WTC11 (cell line): ENCODE results near the gene PSMB11. TPM values are rescaled to one million over a fixed set of nuclear protein-coding genes. Genes with fewer than 3 reads are reported as not detected.

ENCODE experiments used
- ATAC-seq: fragments of 200-7000 bp; cut with Tn5 transposase; 2 replicates; pipeline ENCODE4 v1.10.0; 2021; ENCODE audit warnings: mild to moderate bottlenecking, moderate library complexity
- CTCF ChIA-PET: fragments of 300-600 bp; sonication (Branson Sonifier 250); formaldehyde crosslinking; loops from one replicate; lab custom pipeline; 2021; ENCODE audit warnings: antibody characterized with exemption; lab: Charles Lee
- POLR2A ChIA-PET: fragments of 350-600 bp; sonication (Branson Sonifier 250); formaldehyde crosslinking; loops from one replicate; lab custom pipeline; 2021; ENCODE audit warnings: antibody characterized with exemption; lab: Charles Lee
- DNase-seq: peaks from one replicate; pipeline ENCODE4 v3.0.0; 2021; ENCODE audit warnings: low spot score
- H3K27ac Mint-ChIP-seq: 2 replicates; pipeline ENCODE4 v1.8.0; 2021; ENCODE audit warnings: mixed read lengths
- H3K27me3 Mint-ChIP-seq: 2 replicates; pipeline ENCODE4 v1.8.0; 2021; ENCODE audit warnings: low read depth, mild to moderate bottlenecking, moderate library complexity, mixed read lengths
- H3K36me3 Mint-ChIP-seq: 2 replicates; pipeline ENCODE4 v1.8.0; 2021; ENCODE audit warnings: mixed read lengths
- H3K4me1 Mint-ChIP-seq: 2 replicates; pipeline ENCODE4 v1.8.0; 2022; ENCODE audit warnings: mixed read lengths
- H3K4me3 Mint-ChIP-seq: 2 replicates; pipeline ENCODE4 v1.8.0; 2021; ENCODE audit warnings: mild to moderate bottlenecking, moderate library complexity, mixed read lengths
- H3K9me3 Mint-ChIP-seq: 2 replicates; pipeline ENCODE4 v1.8.0; 2021; ENCODE audit warnings: mixed read lengths
- ELF4 ChIP-seq: sonication (generic); formaldehyde crosslinking; IDR thresholded peaks from 2 replicates; pipeline ENCODE4 v1.8.1; 2022; ENCODE audit warnings: low read depth, mild to moderate bottlenecking, moderate library complexity, missing genetic modification reagents
- EMX1 ChIP-seq: fragments of 250-450 bp; sonication (Bioruptor Pico); IDR thresholded peaks from 2 replicates; pipeline ENCODE4 v1.8.0; 2021; ENCODE audit warnings: mild to moderate bottlenecking
- HMGA2 ChIP-seq: fragments of 250-450 bp; sonication (Bioruptor Pico); IDR thresholded peaks from 2 replicates; pipeline ENCODE4 v1.4.0; 2021; ENCODE audit warnings: mild to moderate bottlenecking, moderate library complexity
- HMGXB4 ChIP-seq: sonication (generic); formaldehyde crosslinking; IDR thresholded peaks from 2 replicates; pipeline ENCODE4 v1.8.1; 2023; ENCODE audit warnings: mild to moderate bottlenecking, moderate library complexity, missing genetic modification reagents
- IRF2 ChIP-seq: sonication (generic); formaldehyde crosslinking; IDR thresholded peaks from 2 replicates; pipeline ENCODE4 v1.8.0; 2022; ENCODE audit warnings: low read depth, missing genetic modification reagents, borderline replicate concordance
- JAZF1 ChIP-seq: fragments of 250-450 bp; sonication (Bioruptor Pico); IDR thresholded peaks from 2 replicates; pipeline ENCODE4 v1.9.0; 2021; ENCODE audit warnings: moderate library complexity, mild to moderate bottlenecking, inconsistent platforms
- JUN ChIP-seq: sonication (generic); formaldehyde crosslinking; IDR thresholded peaks from 2 replicates; pipeline ENCODE4 v1.8.0; 2023; ENCODE audit warnings: mild to moderate bottlenecking, missing genetic modification reagents
- MXD4 ChIP-seq: fragments of 250-450 bp; sonication (Bioruptor Pico); IDR thresholded peaks from 2 replicates; pipeline ENCODE4 v1.8.0; 2021; ENCODE audit warnings: mild to moderate bottlenecking, moderate library complexity, borderline replicate concordance
- MYBL2 ChIP-seq: sonication (generic); formaldehyde crosslinking; IDR thresholded peaks from 2 replicates; pipeline ENCODE4 v1.8.1; 2023; ENCODE audit warnings: mild to moderate bottlenecking, moderate library complexity, missing genetic modification reagents
- NFYB ChIP-seq: sonication (generic); formaldehyde crosslinking; conservative IDR thresholded peaks from 2 replicates; pipeline ENCODE4 v1.8.0; 2022; ENCODE audit warnings: low read depth, missing genetic modification reagents
- PRRX2 ChIP-seq: fragments of 250-450 bp; sonication (Bioruptor Pico); IDR thresholded peaks from 2 replicates; pipeline ENCODE4 v1.8.0; 2021; ENCODE audit warnings: mild to moderate bottlenecking
- RORB ChIP-seq: fragments of 250-450 bp; sonication (Bioruptor Pico); IDR thresholded peaks from 2 replicates; pipeline ENCODE4 v1.9.0; 2021; ENCODE audit warnings: mild to moderate bottlenecking
- SOX15 ChIP-seq: fragments of 250-450 bp; sonication (Bioruptor Pico); IDR thresholded peaks from 2 replicates; pipeline ENCODE4 v1.9.0; 2021; ENCODE audit warnings: mild to moderate bottlenecking
- SP1 ChIP-seq: sonication (generic); formaldehyde crosslinking; conservative IDR thresholded peaks from 2 replicates; pipeline ENCODE4 v1.8.1; 2022; ENCODE audit warnings: missing genetic modification reagents
- TCF7 ChIP-seq: sonication (generic); formaldehyde crosslinking; IDR thresholded peaks from 2 replicates; pipeline ENCODE4 v1.8.0; 2022; ENCODE audit warnings: mild to moderate bottlenecking, low read depth, missing genetic modification reagents, moderate library complexity
- TP53 ChIP-seq: sonication (generic); formaldehyde crosslinking; IDR thresholded peaks from 2 replicates; pipeline ENCODE4 v1.8.1; 2023; ENCODE audit warnings: mild to moderate bottlenecking, missing genetic modification reagents
- ZNF138 ChIP-seq: sonication (generic); formaldehyde crosslinking; conservative IDR thresholded peaks from 2 replicates; pipeline ENCODE4 v1.8.1; 2022; ENCODE audit warnings: mild to moderate bottlenecking, moderate library complexity, missing genetic modification reagents
- ZNF232 ChIP-seq: sonication (generic); formaldehyde crosslinking; IDR thresholded peaks from 2 replicates; pipeline ENCODE4 v1.8.0; 2022; ENCODE audit warnings: mild to moderate bottlenecking, missing genetic modification reagents
- ZNF263 ChIP-seq: sonication (generic); formaldehyde crosslinking; IDR thresholded peaks from 2 replicates; pipeline ENCODE4 v1.8.1; 2022; ENCODE audit warnings: low read depth, mild to moderate bottlenecking, moderate library complexity, missing genetic modification reagents
- ZSCAN18 ChIP-seq: fragments of 250-450 bp; sonication (Bioruptor Pico); IDR thresholded peaks from 2 replicates; pipeline ENCODE4 v2.1.2; 2022; ENCODE audit warnings: mild to moderate bottlenecking, moderate library complexity
- total RNA-seq: library from RNA; stranded (reverse); gene quantifications from 3 replicates; pipeline ENCODE4 v1.2.3, GENCODE V29; 2021
- TF ChIP-seq, protein P1 (sequence below): fragments of 250-450 bp; sonication (Bioruptor Pico); IDR thresholded peaks from 2 replicates; pipeline ENCODE4 v1.9.0; 2021; ENCODE audit warnings: mild to moderate bottlenecking
- TF ChIP-seq, protein P2 (sequence below): fragments of 250-450 bp; sonication (Bioruptor Pico); IDR thresholded peaks from 2 replicates; pipeline ENCODE4 v1.9.0; 2021; ENCODE audit warnings: moderate library complexity, mild to moderate bottlenecking, inconsistent platforms, borderline replicate concordance
- TF ChIP-seq, protein P3 (sequence below): sonication (generic); formaldehyde crosslinking; IDR thresholded peaks from 2 replicates; pipeline ENCODE4 v1.8.1; 2022; ENCODE audit warnings: missing genetic modification reagents, borderline replicate concordance
- TF ChIP-seq, protein P4 (sequence below): sonication (generic); formaldehyde crosslinking; IDR thresholded peaks from 2 replicates; pipeline ENCODE4 v1.8.1; 2023; ENCODE audit warnings: mild to moderate bottlenecking, missing genetic modification reagents

The PSMB11 gene
- total RNA-seq, 1 experiment from 2014 or later = not detected

GRCh38 chr14:23005451-23006187 is 36.4 kb upstream of the PSMB11 start (continued):
- no peak for TF ChIP-seq ZNF263 (CRISPR knock-in tag)
- TF ChIP-seq, protein P1, sequence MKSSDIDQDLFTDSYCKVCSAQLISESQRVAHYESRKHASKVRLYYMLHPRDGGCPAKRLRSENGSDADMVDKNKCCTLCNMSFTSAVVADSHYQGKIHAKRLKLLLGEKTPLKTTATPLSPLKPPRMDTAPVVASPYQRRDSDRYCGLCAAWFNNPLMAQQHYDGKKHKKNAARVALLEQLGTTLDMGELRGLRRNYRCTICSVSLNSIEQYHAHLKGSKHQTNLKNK (CRISPR knock-in tag) = no peak

DNA sequence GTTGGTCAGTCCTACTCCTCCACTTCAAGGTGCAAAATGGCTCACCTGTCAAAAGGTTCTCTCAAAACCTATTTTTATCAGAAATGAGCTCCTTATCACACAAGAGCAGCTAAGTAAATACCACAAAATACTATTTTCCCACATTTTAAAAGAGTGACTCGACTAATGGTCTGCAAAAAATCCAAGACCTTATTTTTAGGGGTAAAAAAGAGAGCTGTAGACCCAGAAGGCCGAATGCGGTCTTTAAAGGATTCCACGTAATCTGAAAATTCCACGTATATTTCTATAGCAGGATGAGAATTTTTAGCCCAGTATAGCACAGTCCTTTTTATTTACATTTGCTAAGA is 35.9 kb upstream of the PSMB11 start:
- H3K4me3 Mint-ChIP-seq = peak overlapping the region; percentile 91
- CTCF ChIA-PET = interaction anchor here (0.9 to 3.9 kb wide), 13 partner anchors 10 to 436 kb away, joined by 3 to 75 read pairs (median 6); partner anchors contain the start of genes AJUBA, CDH24, PRMT5 and PSMB11
- H3K27ac Mint-ChIP-seq = peak overlapping the region; percentile 100
- H3K9me3 Mint-ChIP-seq = peaks cover 9% of the 10 kb centered on the region
- peaks cover 28% of the 10 kb centered on the region for H3K4me1 Mint-ChIP-seq
- no peaks in the 10 kb centered on the region; the same call in 1 of the 2 replicates for H3K36me3 Mint-ChIP-seq
- no peak for DNase-seq
- POLR2A ChIA-PET = interaction anchor here (0.7 to 2.5 kb wide), 11 partner anchors 10 to 89 kb away, joined by 3 to 23 read pairs (median 9); partner anchors contain the start of genes ACIN1, AJUBA, C14orf119 and HAUS4
- H3K27me3 Mint-ChIP-seq = no peaks in the 10 kb centered on the region
- no peak for ATAC-seq
- TF ChIP-seq NFYB (CRISPR knock-in tag) (no peak), EMX1 (CRISPR knock-in tag) (no peak), TP53 (CRISPR knock-in tag) (no peak), JAZF1 (CRISPR knock-in tag) (no peak), ZNF232 (CRISPR knock-in tag) (no peak), ZNF138 (no peak), ZSCAN18 (CRISPR knock-in tag) (no peak), SP1 (no peak), PRRX2 (CRISPR knock-in tag) (no peak), JUN (CRISPR knock-in tag) (no peak), SOX15 (CRISPR knock-in tag) (no peak), MXD4 (CRISPR knock-in tag) (no peak), IRF2 (no peak)
- TF ChIP-seq, protein P2, sequence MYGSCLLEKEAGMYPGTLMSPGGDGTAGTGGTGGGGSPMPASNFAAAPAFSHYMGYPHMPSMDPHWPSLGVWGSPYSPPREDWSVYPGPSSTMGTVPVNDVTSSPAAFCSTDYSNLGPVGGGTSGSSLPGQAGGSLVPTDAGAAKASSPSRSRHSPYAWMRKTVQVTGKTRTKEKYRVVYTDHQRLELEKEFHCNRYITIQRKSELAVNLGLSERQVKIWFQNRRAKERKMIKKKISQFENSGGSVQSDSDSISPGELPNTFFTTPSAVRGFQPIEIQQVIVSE (CRISPR knock-in tag) = no peak
- TF ChIP-seq, protein P3, sequence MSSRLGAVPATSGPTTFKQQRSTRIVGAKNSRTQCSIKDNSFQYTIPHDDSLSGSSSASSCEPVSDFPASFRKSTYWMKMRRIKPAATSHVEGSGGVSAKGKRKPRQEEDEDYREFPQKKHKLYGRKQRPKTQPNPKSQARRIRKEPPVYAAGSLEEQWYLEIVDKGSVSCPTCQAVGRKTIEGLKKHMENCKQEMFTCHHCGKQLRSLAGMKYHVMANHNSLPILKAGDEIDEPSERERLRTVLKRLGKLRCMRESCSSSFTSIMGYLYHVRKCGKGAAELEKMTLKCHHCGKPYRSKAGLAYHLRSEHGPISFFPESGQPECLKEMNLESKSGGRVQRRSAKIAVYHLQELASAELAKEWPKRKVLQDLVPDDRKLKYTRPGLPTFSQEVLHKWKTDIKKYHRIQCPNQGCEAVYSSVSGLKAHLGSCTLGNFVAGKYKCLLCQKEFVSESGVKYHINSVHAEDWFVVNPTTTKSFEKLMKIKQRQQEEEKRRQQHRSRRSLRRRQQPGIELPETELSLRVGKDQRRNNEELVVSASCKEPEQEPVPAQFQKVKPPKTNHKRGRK (CRISPR knock-in tag) = no peak

GRCh38 chr14:23006544-23007419 is 35.2 kb upstream of the PSMB11 start:
- H3K36me3 Mint-ChIP-seq = no peaks in the 10 kb centered on the region; the same call in 1 of the 2 replicates
- peaks cover 9% of the 10 kb centered on the region for H3K9me3 Mint-ChIP-seq
- ChIA-PET CTCF (interaction anchor here (0.9 to 3.9 kb wide), 20 partner anchors 10 to 532 kb away, joined by 3 to 75 read pairs (median 6); partner anchors contain the start of genes ACIN1, AJUBA, C14orf119 and CDH24), POLR2A (interaction anchor here (0.7 to 2.5 kb wide), 15 partner anchors 8 to 314 kb away, joined by 3 to 23 read pairs (median 8); partner anchors contain the start of genes ACIN1, AJUBA, C14orf119 and HAUS4)
- no peaks in the 10 kb centered on the region for H3K27me3 Mint-ChIP-seq
- H3K4me3 Mint-ChIP-seq = peak overlapping the region; percentile 91
- peak; percentile 97 for ATAC-seq
- peak; percentile 96 for DNase-seq
- peaks cover 31% of the 10 kb centered on the region for H3K4me1 Mint-ChIP-seq
- peak overlapping the region; percentile 100 for H3K27ac Mint-ChIP-seq
- no peak for TF ChIP-seq RORB (CRISPR knock-in tag)
- 0 out of 2 replicates have a peak, but pooled peaks have one; percentile 41 for TF ChIP-seq ZNF263 (CRISPR knock-in tag)
- TF ChIP-seq MYBL2 (CRISPR knock-in tag) = peak; percentile 91
- TF ChIP-seq, protein P4, sequence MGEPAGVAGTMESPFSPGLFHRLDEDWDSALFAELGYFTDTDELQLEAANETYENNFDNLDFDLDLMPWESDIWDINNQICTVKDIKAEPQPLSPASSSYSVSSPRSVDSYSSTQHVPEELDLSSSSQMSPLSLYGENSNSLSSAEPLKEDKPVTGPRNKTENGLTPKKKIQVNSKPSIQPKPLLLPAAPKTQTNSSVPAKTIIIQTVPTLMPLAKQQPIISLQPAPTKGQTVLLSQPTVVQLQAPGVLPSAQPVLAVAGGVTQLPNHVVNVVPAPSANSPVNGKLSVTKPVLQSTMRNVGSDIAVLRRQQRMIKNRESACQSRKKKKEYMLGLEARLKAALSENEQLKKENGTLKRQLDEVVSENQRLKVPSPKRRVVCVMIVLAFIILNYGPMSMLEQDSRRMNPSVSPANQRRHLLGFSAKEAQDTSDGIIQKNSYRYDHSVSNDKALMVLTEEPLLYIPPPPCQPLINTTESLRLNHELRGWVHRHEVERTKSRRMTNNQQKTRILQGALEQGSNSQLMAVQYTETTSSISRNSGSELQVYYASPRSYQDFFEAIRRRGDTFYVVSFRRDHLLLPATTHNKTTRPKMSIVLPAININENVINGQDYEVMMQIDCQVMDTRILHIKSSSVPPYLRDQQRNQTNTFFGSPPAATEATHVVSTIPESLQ (CRISPR knock-in tag) = no peak
- peak; percentile 88 for TF ChIP-seq HMGXB4
- TF ChIP-seq HMGA2 (CRISPR knock-in tag) = no peak
- TF ChIP-seq TCF7 (CRISPR knock-in tag) = no peak; the same call in 1 of the 2 replicates
- 0 out of 2 replicates have a peak, but pooled peaks have one; percentile 26 for TF ChIP-seq ELF4 (CRISPR knock-in tag)
- TF ChIP-seq NFYB (CRISPR knock-in tag) = peak; percentile 94
